Thyroid gland (tissue), 4 donors: Measurements from ENCODE around the gene MDGA2.

Source experiments
- POLR2A ChIP-seq, 2 donors: fragments of 450-650 bp; IDR thresholded peaks; one replicate each; pipeline ENCODE4 v1.6.1; 2017; ENCODE audit warnings: antibody characterized with exemption in 2 of 2, mild to moderate bottlenecking in 2 of 2, moderate library complexity in 1 of 2
- TF ChIP-seq, protein P1 (sequence below), 6 experiments: fragments of 200-600 bp in 3 of 6; fragments of 450-650 bp in 3 of 6; sonication (generic) in 3 of 6; IDR thresholded peaks; one replicate each; pipeline ENCODE4 v1.5.1; 2016 to 2019; ENCODE audit warnings: antibody characterized with exemption in 6 of 6, mild to moderate bottlenecking in 2 of 6, inconsistent platforms in 1 of 6, moderate library complexity in 1 of 6

GRCh38 chr14:47195582-47195981 is 479.8 kb downstream of the MDGA2 start:
- TF ChIP-seq, protein P1, sequence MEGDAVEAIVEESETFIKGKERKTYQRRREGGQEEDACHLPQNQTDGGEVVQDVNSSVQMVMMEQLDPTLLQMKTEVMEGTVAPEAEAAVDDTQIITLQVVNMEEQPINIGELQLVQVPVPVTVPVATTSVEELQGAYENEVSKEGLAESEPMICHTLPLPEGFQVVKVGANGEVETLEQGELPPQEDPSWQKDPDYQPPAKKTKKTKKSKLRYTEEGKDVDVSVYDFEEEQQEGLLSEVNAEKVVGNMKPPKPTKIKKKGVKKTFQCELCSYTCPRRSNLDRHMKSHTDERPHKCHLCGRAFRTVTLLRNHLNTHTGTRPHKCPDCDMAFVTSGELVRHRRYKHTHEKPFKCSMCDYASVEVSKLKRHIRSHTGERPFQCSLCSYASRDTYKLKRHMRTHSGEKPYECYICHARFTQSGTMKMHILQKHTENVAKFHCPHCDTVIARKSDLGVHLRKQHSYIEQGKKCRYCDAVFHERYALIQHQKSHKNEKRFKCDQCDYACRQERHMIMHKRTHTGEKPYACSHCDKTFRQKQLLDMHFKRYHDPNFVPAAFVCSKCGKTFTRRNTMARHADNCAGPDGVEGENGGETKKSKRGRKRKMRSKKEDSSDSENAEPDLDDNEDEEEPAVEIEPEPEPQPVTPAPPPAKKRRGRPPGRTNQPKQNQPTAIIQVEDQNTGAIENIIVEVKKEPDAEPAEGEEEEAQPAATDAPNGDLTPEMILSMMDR (IDR thresholded peaks at IDR 0.05), result no peak
- no peak for TF ChIP-seq POLR2A (IDR thresholded peaks at IDR 0.05)
